Nephron (organoid): ENCODE results near the gene TDRD15.

ENCODE experiments used
- H3K27ac Mint-ChIP-seq, 3 experiments: 2 replicates each; pipeline ENCODE4 v1.8.0; 2020; ENCODE audit warnings: mixed read lengths in 3 of 3, mild to moderate bottlenecking in 2 of 3, moderate library complexity in 1 of 3
- H3K27me3 Mint-ChIP-seq: 2 replicates; pipeline ENCODE4 v1.8.0; 2021; ENCODE audit warnings: low read depth, mild to moderate bottlenecking, moderate library complexity, mixed read lengths
- H3K36me3 Mint-ChIP-seq: 2 replicates; pipeline ENCODE4 v1.8.0; 2020; ENCODE audit warnings: low read depth, mixed read lengths
- H3K4me1 Mint-ChIP-seq: 2 replicates; pipeline ENCODE4 v1.8.0; 2020; ENCODE audit warnings: mixed read lengths
- H3K4me3 Mint-ChIP-seq, 3 experiments: 2 replicates each; pipeline ENCODE4 v1.8.0; 2020; ENCODE audit warnings: mild to moderate bottlenecking in 3 of 3, mixed read lengths in 3 of 3, moderate library complexity in 2 of 3
- H3K9me3 Mint-ChIP-seq: 2 replicates; pipeline ENCODE4 v1.8.0; 2020; ENCODE audit warnings: mixed read lengths
- TF ChIP-seq, protein P1 (sequence below), 3 experiments: fragments of 200-600 bp; sonication (generic); IDR thresholded peaks; one replicate each; pipeline ENCODE4 v1.5.0; 2021; ENCODE audit warnings: antibody characterized with exemption in 3 of 3; ENCODE audit not compliant: unreplicated experiment in 3 of 3

TDRD15 gene

DNA sequence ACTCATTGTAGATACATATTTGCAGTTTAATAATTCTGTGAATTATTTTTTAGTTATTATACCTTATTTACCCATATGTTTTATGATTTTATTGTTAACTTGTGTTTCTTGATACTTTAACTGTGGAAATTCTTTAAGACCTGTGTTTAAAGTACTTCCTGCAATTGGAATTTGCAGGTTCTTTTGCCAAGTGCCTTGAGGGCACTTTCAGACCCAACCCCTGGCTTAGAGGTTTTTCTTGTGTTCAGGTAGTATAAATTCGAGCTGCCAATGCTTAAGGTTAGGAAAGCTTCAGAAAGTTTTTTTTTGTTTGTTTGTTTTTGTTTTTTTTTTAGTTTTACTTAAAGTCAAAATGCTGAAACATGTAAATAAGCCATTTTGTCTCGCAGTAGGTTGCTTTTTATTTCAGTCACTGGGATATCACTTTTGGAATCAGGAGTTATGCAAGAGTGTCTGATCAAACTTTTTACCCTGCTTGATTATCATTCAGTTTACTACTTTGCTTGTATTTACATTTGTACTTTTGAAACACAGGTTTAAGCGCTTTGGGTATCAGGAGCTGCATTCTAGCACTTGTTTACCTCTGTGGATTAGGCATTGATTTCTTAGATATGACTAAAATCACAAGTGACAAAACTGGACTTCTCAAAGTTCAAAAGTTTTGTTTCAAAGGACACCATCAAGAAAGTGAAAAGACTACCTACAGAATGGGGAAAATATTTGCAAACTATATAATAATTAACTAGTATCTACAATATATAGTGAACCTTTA lies 31.8 kb downstream of the TDRD15 start:
- no peaks in the 10 kb centered on the region for H3K36me3 Mint-ChIP-seq
- no peak overlapping the region for H3K4me3 Mint-ChIP-seq
- peaks cover 9% of the 10 kb centered on the region for H3K27me3 Mint-ChIP-seq
- H3K9me3 Mint-ChIP-seq: peaks cover 5% of the 10 kb centered on the region
- no peak overlapping the region for H3K27ac Mint-ChIP-seq
- TF ChIP-seq, protein P1, sequence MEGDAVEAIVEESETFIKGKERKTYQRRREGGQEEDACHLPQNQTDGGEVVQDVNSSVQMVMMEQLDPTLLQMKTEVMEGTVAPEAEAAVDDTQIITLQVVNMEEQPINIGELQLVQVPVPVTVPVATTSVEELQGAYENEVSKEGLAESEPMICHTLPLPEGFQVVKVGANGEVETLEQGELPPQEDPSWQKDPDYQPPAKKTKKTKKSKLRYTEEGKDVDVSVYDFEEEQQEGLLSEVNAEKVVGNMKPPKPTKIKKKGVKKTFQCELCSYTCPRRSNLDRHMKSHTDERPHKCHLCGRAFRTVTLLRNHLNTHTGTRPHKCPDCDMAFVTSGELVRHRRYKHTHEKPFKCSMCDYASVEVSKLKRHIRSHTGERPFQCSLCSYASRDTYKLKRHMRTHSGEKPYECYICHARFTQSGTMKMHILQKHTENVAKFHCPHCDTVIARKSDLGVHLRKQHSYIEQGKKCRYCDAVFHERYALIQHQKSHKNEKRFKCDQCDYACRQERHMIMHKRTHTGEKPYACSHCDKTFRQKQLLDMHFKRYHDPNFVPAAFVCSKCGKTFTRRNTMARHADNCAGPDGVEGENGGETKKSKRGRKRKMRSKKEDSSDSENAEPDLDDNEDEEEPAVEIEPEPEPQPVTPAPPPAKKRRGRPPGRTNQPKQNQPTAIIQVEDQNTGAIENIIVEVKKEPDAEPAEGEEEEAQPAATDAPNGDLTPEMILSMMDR (IDR thresholded peaks at IDR 0.05; ENCODE audit: unreplicated experiment in 3 of 3): no peak
- H3K4me1 Mint-ChIP-seq: no peaks in the 10 kb centered on the region

DNA sequence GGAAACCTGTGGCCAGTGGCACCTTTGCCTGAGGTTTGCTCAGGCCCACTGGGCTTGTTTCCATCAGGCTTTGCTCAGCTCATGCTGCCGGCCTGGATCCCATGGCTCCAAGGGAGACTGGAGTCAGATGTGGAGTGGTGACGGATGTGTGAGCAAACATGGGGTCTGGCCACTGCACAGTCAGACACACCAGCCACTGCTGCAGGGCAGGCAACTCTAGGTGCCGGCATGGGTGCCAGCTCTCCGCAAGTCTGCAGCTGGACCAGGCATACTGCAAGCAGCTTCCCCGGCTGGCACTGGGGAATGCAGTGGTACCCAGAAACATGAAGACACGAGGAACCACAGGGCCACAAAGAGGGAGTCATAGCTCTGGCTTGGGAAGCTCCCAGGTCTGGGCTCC lies 37.4 kb downstream of the TDRD15 start:
- TF ChIP-seq, protein P1 (IDR thresholded peaks at IDR 0.05; ENCODE audit: unreplicated experiment in 3 of 3): no peak
- Mint-ChIP-seq H3K4me3 (no peak overlapping the region), H3K27me3 (peaks cover 16% of the 10 kb centered on the region), H3K4me1 (no peaks in the 10 kb centered on the region), H3K36me3 (no peaks in the 10 kb centered on the region), H3K9me3 (no peaks in the 10 kb centered on the region), H3K27ac (no peak overlapping the region)

DNA sequence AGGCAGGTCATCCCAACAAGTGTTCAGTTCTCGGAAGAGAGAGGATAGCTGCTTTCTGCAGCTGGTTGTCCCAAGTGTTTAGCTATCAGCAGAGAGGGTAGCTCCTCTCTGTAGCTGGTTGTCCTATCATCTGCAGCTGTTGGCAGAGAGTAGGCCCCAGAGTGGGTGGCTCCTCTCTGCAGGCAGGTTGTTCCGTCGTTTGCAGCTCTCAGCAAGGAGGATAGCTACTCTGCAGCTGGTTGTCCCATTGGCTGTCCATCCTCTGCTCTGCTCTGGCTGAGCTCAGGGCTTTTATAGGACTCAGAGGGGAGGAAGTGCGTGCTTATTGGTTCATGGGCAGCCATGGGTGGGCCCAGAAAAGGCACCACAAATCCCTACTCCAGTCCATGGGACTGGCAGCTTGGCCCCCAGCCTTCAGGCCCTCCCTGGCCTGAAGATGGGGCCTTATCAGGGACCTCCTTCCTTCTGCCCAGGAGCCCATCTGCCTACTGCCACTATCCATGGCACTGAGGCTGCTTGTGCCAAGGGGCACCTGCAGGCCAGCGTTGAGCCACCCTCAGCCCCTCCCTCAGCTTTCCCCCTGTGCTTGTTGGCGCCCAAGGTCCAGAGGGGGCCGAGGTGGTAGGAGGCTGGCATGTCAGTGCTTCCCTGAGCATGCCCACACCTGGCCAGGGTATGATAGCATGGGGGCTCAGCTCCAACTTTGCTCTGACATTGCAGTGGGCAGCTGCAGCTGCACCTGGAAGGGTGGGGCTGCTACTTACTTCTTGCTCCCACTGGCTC lies 38.3 kb downstream of the TDRD15 start:
- H3K27ac Mint-ChIP-seq: no peak overlapping the region
- TF ChIP-seq, protein P1 (IDR thresholded peaks at IDR 0.05; ENCODE audit: unreplicated experiment in 3 of 3): no peak
- peaks cover 16% of the 10 kb centered on the region for H3K27me3 Mint-ChIP-seq
- no peaks in the 10 kb centered on the region for H3K4me1 Mint-ChIP-seq
- H3K36me3 Mint-ChIP-seq: no peaks in the 10 kb centered on the region
- no peak overlapping the region for H3K4me3 Mint-ChIP-seq
- H3K9me3 Mint-ChIP-seq: no peaks in the 10 kb centered on the region

DNA sequence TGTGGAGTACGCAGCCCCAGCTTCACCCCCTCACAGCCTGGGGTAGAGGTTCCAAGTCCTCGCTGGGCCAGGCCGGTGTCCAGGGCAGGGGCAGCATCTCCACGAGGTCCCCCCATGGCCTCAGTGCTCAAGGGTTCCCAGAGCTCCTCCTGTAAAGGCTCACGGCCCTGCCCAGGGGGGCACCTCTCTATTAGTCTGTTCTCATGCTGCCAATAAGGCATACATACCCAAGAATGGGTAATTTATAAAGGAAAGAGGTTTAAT lies 38.8 kb downstream of the TDRD15 start:
- H3K9me3 Mint-ChIP-seq: no peaks in the 10 kb centered on the region

GRCh38 chr2:21163213-21163612 lies 39.4 kb downstream of the TDRD15 start:
- no peaks in the 10 kb centered on the region for H3K36me3 Mint-ChIP-seq
- H3K4me3 Mint-ChIP-seq: no peak overlapping the region
- no peaks in the 10 kb centered on the region for H3K4me1 Mint-ChIP-seq
- peaks cover 12% of the 10 kb centered on the region for H3K27me3 Mint-ChIP-seq
- H3K9me3 Mint-ChIP-seq: no peaks in the 10 kb centered on the region
- TF ChIP-seq, protein P1 (IDR thresholded peaks at IDR 0.05; ENCODE audit: unreplicated experiment in 3 of 3): no peak
- no peak overlapping the region for H3K27ac Mint-ChIP-seq

More for the DNA sequence above, 38.8 kb downstream of the TDRD15 start:
- TF ChIP-seq, protein P1 (IDR thresholded peaks at IDR 0.05; ENCODE audit: unreplicated experiment in 3 of 3): no peak
- Mint-ChIP-seq H3K4me3 (no peak overlapping the region), H3K4me1 (no peaks in the 10 kb centered on the region), H3K36me3 (no peaks in the 10 kb centered on the region), H3K27me3 (peaks cover 16% of the 10 kb centered on the region), H3K27ac (no peak overlapping the region)
